HG03045 (cell line): ENCODE data around the gene IKZF2.

Source experiments
- ATAC-seq: cut with Tn5 transposase; IDR thresholded peaks from one replicate; pipeline ENCODE4 v1.9.1; 2021; ENCODE audit warnings: mild to moderate bottlenecking, moderate library complexity; ENCODE audit not compliant: unreplicated experiment

The IKZF2 gene

DNA sequence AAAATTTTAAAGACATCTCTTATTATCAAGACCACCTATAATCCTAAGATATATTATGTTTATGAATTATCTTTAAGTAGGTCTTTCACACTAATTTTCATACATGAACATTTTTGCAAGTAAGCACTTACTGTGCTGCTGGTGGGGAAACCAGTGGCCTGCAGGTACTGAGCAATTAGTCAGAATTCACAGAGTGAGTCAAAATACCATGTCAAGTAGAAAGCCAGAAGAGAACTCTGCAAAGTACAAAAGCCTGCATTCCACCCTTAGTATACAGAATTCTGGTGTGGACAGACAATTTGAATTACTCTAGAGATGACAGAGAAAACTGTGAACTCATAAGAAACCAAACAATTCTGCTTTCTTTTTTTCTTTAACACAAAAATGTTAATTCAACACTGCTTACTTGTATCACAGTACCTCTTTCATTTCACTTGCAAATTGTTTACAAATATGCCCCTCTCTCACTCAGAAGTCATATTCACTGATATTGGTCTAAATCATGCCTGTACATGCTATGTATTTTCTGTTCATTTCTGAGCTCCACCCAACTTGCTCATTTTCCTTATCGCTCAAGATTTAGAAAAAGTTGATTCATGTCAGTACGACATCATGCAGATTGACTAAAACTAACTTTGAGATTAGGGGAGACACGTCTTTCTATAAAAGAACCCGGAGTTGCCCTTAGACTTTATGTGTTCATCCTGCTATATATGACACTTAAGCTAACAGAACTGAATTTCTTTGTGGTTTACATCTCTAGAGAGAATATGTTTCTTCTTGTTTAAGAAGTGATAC lies 182.9 kb downstream of the IKZF2 start:
- ATAC-seq: peak; percentile 68

DNA sequence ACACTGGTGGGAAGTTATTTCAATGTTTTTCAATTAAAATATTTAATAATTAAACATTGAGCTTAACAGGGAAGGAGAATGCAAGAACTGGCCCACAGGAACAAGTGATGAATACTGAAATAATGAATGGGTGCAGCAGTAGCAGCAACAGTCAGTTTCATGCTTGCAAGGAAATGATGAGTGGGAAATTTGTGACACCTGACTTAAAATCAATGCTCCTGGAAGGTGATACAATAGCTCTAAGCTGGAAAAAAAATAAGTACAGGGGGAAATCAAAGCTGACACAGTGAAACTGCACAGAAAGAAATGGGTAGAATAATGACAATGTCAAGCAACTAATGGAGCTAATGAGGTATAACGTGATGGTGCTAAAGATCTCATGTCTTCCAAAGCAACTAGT lies 184.5 kb downstream of the IKZF2 start:
- no peak for ATAC-seq

GRCh38 chr2:212962691-212963090 lies 188.7 kb downstream of the IKZF2 start:
- no peak for ATAC-seq

GRCh38 chr2:212961255-212961654 lies 190.2 kb downstream of the IKZF2 start:
- no peak for ATAC-seq

DNA sequence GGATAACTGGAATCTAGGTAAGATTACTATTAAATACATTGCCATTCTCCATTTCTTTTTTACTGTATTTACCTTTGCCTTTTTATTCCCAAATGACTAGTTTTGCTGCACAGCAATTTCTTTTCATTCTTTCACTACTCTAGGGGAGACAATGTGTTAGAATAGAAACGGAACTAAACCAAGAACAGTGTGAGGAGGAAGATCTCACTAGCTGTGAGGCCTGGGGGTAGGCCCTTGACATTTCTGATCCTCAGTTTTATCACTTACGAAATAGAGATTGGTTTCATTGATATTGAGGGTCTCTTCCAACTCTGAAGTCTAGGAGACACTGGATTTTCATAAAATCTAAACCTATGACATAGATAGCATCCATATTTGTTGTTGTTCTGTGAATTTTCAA lies 191.1 kb downstream of the IKZF2 start:
- no peak for ATAC-seq

DNA sequence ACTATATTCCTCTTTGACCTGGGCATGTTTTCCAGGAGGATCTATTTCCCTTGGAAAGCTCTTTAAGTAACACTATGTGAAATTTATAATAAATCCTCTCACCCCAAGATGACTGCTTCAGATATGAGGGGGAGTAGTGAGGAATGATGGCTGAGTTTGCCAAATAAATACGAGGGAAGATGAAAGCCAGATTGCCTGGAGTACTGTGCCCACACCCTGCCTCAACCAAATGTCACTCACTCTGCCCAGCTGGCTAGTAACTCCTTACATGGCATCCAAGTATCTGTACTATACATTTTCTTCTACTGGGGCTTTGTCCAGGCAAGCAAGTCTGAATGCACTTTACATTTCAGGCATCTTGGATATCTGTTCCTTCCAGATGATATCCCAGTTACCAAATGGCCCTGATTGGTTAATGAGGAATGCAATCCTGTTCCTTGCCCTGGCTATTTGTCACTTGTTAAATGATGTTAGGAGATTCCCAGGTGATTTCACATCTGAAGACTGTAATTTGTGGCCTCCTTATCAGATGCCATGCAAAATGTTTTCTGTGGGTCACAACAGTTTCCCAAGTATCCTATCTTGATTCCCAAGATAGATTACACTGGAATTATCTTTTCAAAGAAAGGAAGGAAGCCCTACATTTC lies 191.8 kb downstream of the IKZF2 start:
- ATAC-seq: no peak

DNA sequence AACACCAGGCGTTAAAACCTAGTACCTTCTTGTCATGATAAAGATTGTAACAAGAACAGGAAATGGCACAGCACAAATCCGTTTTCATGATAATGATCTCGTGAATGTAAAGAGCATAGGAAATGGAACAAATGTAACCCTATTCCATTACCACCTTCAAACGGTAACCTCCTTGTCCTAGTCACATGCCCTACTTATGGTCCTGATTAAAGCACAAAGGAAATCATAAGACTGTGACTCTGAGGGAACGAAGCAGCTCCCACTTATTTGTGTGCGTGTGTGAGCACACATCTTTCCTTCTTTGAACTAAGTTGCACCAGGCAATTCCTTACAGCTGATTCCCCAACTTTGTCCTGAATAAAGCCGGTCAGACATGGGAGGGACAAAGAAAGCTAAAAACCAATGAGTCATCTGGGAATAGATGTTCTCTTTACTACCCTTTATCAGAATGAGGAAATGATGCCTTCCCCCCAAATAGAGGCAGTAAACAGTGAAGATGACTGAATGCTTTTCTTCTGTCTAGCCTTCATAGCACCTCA lies 192.6 kb downstream of the IKZF2 start:
- no peak for ATAC-seq

DNA sequence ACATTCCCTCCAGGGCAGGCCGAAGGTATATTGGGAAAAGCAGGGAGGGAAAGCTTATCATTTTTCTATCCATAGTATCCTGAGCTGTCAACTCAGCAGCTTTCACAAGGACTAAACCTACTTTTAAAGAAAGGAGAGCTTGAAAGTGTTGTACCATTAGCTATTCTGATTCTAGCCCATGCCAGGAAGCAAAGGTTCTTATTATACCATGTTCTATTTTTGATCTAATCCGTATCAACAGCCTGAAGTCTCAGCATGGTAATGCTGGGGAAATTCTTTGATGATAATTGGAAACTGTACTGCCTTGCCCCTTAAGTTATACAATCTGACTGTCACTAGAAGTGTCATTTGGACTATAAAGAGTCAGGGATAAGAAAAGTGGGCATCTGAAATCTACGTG lies 193.3 kb downstream of the IKZF2 start:
- ATAC-seq: no peak

- no peak for ATAC-seq
Measured at GRCh38 chr2:212957624-212958023, 193.8 kb downstream of the IKZF2 start.

- no peak for ATAC-seq
Measured at GRCh38 chr2:212956665-212957607, 194.5 kb downstream of the IKZF2 start.

DNA sequence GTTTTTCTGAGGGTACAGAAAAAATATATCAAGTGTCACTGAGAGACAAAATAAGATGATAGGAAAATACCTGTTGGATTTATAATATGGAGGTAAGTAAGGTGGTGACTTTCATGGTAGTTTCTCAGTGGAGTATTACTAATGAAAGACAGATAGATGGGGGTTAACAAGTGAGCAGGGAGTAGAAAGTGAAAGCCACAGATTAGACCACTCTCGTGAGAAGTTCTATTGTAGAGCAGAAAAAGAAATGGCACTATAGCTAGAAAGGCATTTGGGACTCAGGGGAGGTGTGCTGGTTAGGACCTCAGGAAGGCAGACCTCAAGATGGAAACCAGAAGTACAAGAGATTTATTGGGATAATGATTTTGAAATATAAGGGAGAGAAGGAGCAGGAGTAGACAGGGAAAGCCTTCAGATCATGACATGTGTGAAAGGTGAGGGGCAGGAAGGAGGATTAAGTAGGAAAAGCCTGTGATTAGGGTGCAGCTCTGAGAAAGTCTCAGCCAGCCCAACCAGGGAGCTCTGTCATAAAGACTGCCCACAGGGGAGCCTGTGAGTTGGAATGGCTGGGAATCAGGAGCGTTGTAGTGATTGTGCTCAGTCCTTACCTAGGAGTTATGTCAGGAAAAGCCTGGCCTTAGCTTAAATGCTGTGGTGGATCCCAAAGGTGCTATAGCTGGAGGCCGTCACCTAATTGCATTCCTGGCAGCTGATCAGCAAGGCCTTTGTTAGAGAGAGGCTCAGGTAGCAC lies 198.1 kb downstream of the IKZF2 start:
- ATAC-seq: peak; percentile 77

DNA sequence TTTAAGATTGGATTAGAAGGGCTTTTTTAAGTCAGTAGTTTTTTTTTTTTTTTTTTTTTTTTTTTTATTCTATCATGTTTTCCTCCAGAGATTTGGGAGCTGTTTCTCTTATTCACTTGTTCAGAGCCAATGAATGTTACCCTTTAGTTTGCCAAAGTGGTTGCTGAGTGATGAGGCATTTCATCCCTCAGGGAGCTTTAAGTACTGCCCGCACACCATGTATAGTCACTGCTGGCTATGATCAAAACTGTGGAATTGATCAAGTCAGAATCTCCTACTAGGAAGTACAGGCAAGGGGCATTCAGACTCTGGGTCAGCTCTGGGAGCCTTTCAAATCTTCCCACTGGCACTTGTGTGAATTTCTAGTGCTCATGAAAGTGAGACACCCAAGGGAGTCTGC lies 201.6 kb downstream of the IKZF2 start:
- ATAC-seq: no peak
